B cell (primary cell): Measurements from ENCODE around the gene ZNF398. TPM values are rescaled to one million over a fixed set of nuclear protein-coding genes. Genes with fewer than 3 reads are reported as not detected.

Experiments used
- ATAC-seq: fragments of 200-7000 bp; cut with Tn5 transposase; one replicate; pipeline ENCODE4 v1.10.0; 2021; ENCODE audit warnings: low read depth, mild to moderate bottlenecking, moderate number of reproducible peaks, moderate library complexity
- CTCF ChIA-PET: fragments of 350-600 bp; sonication (Branson Sonifier 250); formaldehyde crosslinking; loops from one replicate; lab custom pipeline; 2021; ENCODE audit warnings: antibody characterized with exemption, inconsistent platforms; lab: Charles Lee
- POLR2A ChIA-PET: fragments of 350-600 bp; sonication (Branson Sonifier 250); formaldehyde crosslinking; loops from one replicate; lab custom pipeline; 2021; ENCODE audit warnings: antibody characterized with exemption; lab: Charles Lee
- DNase-seq: peaks from one replicate; pipeline ENCODE4 v3.0.0; 2013
- H2AFZ ChIP-seq: 2 replicates; pipeline ENCODE4 v1.6.1; 2012; ENCODE audit warnings: mild to moderate bottlenecking, low read depth, low read length; ENCODE audit not compliant: insufficient read depth, poor library complexity, severe bottlenecking
- H3K27ac ChIP-seq, 2 donors: 1 replicate in 1 of 2; 2 replicates in 1 of 2; pipeline ENCODE4 v1.5.1; 2012 to 2013; ENCODE audit warnings: low read length in 2 of 2, mild to moderate bottlenecking in 2 of 2, moderate library complexity in 1 of 2
- H3K27me3 ChIP-seq, 4 experiments: fragments of 200-600 bp in 1 of 4; sonication (generic) in 1 of 4; replicated peaks in 1 of 4; 1 replicate in 2 of 4; 2 replicates in 2 of 4; pipeline versions ENCODE4 v1.6.1 to v1.7.0; 2013 to 2016; ENCODE audit warnings: low read length in 3 of 4, mild to moderate bottlenecking in 2 of 4, mixed read lengths in 1 of 4, moderate library complexity in 1 of 4; ENCODE audit not compliant: insufficient read depth in 4 of 4, control insufficient read depth in 3 of 4; ENCODE audit errors: control extremely low read depth in 1 of 4
- H3K36me3 ChIP-seq, 2 experiments: replicated peaks in 1 of 2; 1 replicate in 1 of 2; 2 replicates in 1 of 2; pipeline versions ENCODE4 v1.6.1 to v1.7.1; 2013; ENCODE audit warnings: low read length in 1 of 2; ENCODE audit not compliant: insufficient read depth in 2 of 2, control insufficient read depth in 1 of 2; ENCODE audit errors: control extremely low read depth in 1 of 2, extremely low read depth in 1 of 2
- H3K4me1 ChIP-seq, 2 donors: fragments of 200-600 bp in 1 of 2; sonication (generic) in 1 of 2; 1 replicate in 1 of 2; 2 replicates in 1 of 2; pipeline versions ENCODE4 v1.5.1 to v1.6.1; 2013 to 2017; ENCODE audit warnings: low read length in 2 of 2; ENCODE audit not compliant: control insufficient read depth in 2 of 2, insufficient read depth in 2 of 2
- H3K4me2 ChIP-seq: replicated peaks from 2 replicates; pipeline ENCODE3; 2012; ENCODE audit warnings: mild to moderate bottlenecking, low read depth, low read length; ENCODE audit not compliant: poor library complexity, severe bottlenecking
- H3K4me3 ChIP-seq, 5 experiments: fragments of 200-600 bp in 1 of 5; sonication (generic) in 1 of 5; 1 replicate in 3 of 5; 2 replicates in 2 of 5; pipeline versions ENCODE4 v1.5.1 to v1.7.0; 2011 to 2016; ENCODE audit warnings: low read length in 4 of 5, mild to moderate bottlenecking in 4 of 5, low read depth in 2 of 5, control low read depth in 1 of 5, moderate library complexity in 1 of 5; ENCODE audit not compliant: insufficient read depth in 1 of 5; ENCODE audit errors: control extremely low read depth in 1 of 5, extremely low read depth in 1 of 5
- H3K79me2 ChIP-seq: fragments of 200-600 bp; sonication (generic); one replicate; pipeline ENCODE4 v1.6.0; 2016; ENCODE audit warnings: low read length; ENCODE audit not compliant: control insufficient read depth, insufficient read depth
- H3K9ac ChIP-seq: fragments of 200-600 bp; sonication (generic); 2 replicates; pipeline ENCODE4 v1.6.1; 2017; ENCODE audit warnings: mild to moderate bottlenecking, low read length, moderate library complexity
- H3K9me3 ChIP-seq, 3 donors: one replicate each; pipeline versions ENCODE4 v1.6.1 to v1.7.1; 2013; ENCODE audit warnings: low read length in 2 of 3; ENCODE audit not compliant: control insufficient read depth in 2 of 3, insufficient read depth in 1 of 3; ENCODE audit errors: control extremely low read depth in 1 of 3
- H4K20me1 ChIP-seq: 2 replicates; pipeline ENCODE4 v1.6.0; 2012; ENCODE audit warnings: mild to moderate bottlenecking, low read length; ENCODE audit not compliant: insufficient read depth, control insufficient read depth, poor library complexity, severe bottlenecking
- H3K27ac Mint-ChIP-seq: one replicate; pipeline ENCODE4 v1.8.0; 2021; ENCODE audit warnings: mixed read lengths
- H3K27me3 Mint-ChIP-seq: one replicate; pipeline ENCODE4 v1.8.0; 2021; ENCODE audit warnings: mixed read lengths
- H3K4me1 Mint-ChIP-seq: one replicate; pipeline ENCODE4 v1.8.0; 2021; ENCODE audit warnings: mixed read lengths
- H3K4me3 Mint-ChIP-seq: one replicate; pipeline ENCODE4 v1.8.0; 2021; ENCODE audit warnings: mixed read lengths
- H3K9me3 Mint-ChIP-seq: one replicate; pipeline ENCODE4 v1.8.0; 2022; ENCODE audit warnings: mixed read lengths; ENCODE audit not compliant: insufficient read depth
- EZH2 ChIP-seq: IDR thresholded peaks from 2 replicates; pipeline ENCODE4 v1.6.1; 2012; ENCODE audit warnings: borderline replicate concordance, low read depth, mild to moderate bottlenecking, moderate library complexity, low read length; ENCODE audit not compliant: insufficient read depth, poor library complexity, severe bottlenecking
- WGBS: methylation state at CpG from one replicate; pipeline ENCODE4 v1.1.5; 2013; ENCODE audit warnings: missing lambda C conversion rate; ENCODE audit not compliant: insufficient coverage; 5-methylcytosine and 5-hydroxymethylcytosine counted together
- intact Hi-C: fragments of 100-400 bp; cut with micrococcal nuclease; formaldehyde crosslinking; loops from one replicate; pipeline ENCODE4 v1.10.0; 2022
- polyA plus RNA-seq: library from polyadenylated mRNA; depleted of rRNA; stranded (reverse); fragments of >200 nt; gene quantifications from 2 replicates; pipeline ENCODE4 v1.2.3, GENCODE V29; 2012
- total RNA-seq, 2 donors: library from RNA; stranded (reverse); fragments of 120-200 nt in 1 of 2; gene quantifications; 1 replicate in 1 of 2; 2 replicates in 1 of 2; pipeline versions ENCODE4 v1.2.3 to v1.2.4, GENCODE V29; 2013 to 2022
- TF ChIP-seq, protein P1 (sequence below): fragments of 200-600 bp; IDR thresholded peaks from one replicate; pipeline ENCODE4 v1.8.0; 2022; ENCODE audit warnings: antibody characterized with exemption, mild to moderate bottlenecking

The ZNF398 gene
- total and polyA plus RNA-seq, 2 donors (not counting 1 experiment from before 2014, with no cell fraction given) = 7.7 to 22.5 TPM

DNA sequence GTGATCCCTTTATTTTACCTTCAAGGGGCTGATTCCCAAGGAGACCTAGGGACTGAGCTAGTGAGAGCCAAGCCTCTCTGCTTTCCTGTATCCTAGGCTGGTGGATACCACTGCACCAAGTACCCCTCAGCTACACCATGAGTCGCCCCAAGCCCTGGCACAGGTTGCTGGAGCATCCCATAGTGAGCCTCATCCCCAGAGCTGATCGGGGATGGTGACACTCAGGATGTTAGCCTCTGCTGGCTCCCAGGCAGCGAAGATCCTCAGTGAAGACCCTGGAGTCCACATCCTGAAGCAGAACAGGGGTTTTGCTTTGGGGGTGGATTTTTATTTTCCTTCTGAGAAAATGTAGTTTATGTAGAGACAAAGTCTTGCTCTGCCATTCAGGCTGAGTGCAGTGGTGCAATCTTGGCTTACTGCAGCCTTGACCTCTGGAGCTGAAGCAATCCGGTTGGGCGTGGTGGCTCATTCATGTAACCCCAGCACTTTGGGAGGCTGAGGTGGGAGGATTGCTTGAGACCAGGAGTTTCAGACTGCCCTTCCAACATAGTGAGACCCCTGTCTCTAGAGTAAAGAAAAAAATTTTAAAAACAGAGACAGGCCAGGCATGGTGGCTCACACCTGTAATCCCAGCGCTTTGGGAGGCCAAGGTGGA, 79.7 kb downstream of the ZNF398 start:
- ChIA-PET CTCF (no interaction called here), POLR2A (no interaction called here)
- H3K9ac ChIP-seq = no peak overlapping the region
- H3K36me3 ChIP-seq = peaks cover 0 to 4% of the 10 kb centered on the region in 2 experiments
- 75% methylated on average over 4 of the region's 6 CpGs for WGBS
- no peaks in the 10 kb centered on the region for H3K27me3 ChIP-seq
- H4K20me1 ChIP-seq = no peaks in the 10 kb centered on the region
- ATAC-seq (no peak), DNase-seq (no peak)
- Mint-ChIP-seq H3K27me3 (no peaks in the 10 kb centered on the region), H3K27ac (no peak overlapping the region), H3K4me3 (no peak overlapping the region), H3K9me3 (no peaks in the 10 kb centered on the region), H3K4me1 (no peaks in the 10 kb centered on the region)
- no peak overlapping the region for H3K4me2 ChIP-seq
- peaks cover 0 to 14% (median 0%) of the 10 kb centered on the region in 3 donors for H3K9me3 ChIP-seq
- H3K4me3 ChIP-seq = no peak overlapping the region
- no peaks in the 10 kb centered on the region for H3K79me2 ChIP-seq
- H3K27ac ChIP-seq = no peak overlapping the region
- intact Hi-C loops = no loop called here
- TF ChIP-seq EZH2 = no peak
- TF ChIP-seq, protein P1, sequence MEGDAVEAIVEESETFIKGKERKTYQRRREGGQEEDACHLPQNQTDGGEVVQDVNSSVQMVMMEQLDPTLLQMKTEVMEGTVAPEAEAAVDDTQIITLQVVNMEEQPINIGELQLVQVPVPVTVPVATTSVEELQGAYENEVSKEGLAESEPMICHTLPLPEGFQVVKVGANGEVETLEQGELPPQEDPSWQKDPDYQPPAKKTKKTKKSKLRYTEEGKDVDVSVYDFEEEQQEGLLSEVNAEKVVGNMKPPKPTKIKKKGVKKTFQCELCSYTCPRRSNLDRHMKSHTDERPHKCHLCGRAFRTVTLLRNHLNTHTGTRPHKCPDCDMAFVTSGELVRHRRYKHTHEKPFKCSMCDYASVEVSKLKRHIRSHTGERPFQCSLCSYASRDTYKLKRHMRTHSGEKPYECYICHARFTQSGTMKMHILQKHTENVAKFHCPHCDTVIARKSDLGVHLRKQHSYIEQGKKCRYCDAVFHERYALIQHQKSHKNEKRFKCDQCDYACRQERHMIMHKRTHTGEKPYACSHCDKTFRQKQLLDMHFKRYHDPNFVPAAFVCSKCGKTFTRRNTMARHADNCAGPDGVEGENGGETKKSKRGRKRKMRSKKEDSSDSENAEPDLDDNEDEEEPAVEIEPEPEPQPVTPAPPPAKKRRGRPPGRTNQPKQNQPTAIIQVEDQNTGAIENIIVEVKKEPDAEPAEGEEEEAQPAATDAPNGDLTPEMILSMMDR = no peak
- no peaks in the 10 kb centered on the region for H3K4me1 ChIP-seq
- H2AFZ ChIP-seq = no peak overlapping the region

DNA sequence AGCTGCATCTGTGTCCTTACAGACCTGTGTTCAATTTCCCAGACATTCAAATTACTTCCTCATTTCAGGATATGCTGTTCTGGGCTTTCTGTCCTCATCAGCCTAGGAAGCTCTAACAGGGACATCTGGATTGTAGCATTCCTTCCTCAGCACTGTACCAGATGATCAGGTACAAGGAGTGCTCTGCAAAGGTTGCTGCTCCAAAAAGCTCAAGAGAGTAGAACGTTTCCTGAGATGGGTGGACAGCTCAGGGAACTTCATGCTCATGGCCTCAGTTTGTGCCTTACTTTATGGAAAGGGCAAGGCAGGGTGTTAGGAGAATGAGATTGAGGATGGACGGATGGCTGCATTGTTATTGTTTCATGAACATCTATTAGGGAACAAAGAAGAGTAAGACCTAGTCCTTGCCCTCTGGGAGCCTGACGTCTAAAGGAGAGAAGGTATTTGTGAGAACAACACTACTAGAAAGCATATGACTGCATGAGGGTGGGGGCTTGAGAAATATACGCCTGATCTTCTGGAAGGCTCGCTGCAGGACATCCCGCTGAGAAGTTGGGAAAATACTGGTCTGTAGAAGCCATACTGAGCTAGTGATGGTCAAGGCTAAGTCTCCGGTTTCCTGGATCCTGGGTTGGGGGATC, 81.7 kb downstream of the ZNF398 start:
- no peak overlapping the region for H3K9ac ChIP-seq
- peaks cover 0 to 4% of the 10 kb centered on the region in 2 experiments for H3K36me3 ChIP-seq
- H3K27ac ChIP-seq = no peak overlapping the region
- intact Hi-C loops = no loop called here
- 66% methylated on average over 7 of the region's 7 CpGs for WGBS
- no peaks in the 10 kb centered on the region for H3K79me2 ChIP-seq
- no peak overlapping the region for H3K4me3 Mint-ChIP-seq
- no peak overlapping the region for H3K4me2 ChIP-seq
- ATAC-seq (no peak), DNase-seq (no peak)
- H3K27ac Mint-ChIP-seq = no peak overlapping the region
- H3K9me3 ChIP-seq = peaks cover 0 to 8% (median 0%) of the 10 kb centered on the region in 3 donors
- TF ChIP-seq, protein P1 = no peak
- TF ChIP-seq EZH2 = no peak
- H4K20me1 ChIP-seq = no peaks in the 10 kb centered on the region
- ChIA-PET CTCF (no interaction called here), POLR2A (no interaction called here)
- no peaks in the 10 kb centered on the region for H3K9me3 Mint-ChIP-seq
- H3K4me3 ChIP-seq = no peak overlapping the region
- peaks cover 12% of the 10 kb centered on the region for H3K27me3 Mint-ChIP-seq
- H3K27me3 ChIP-seq = peaks cover 0 to 5% (median 0%) of the 10 kb centered on the region in 4 experiments
- no peak overlapping the region for H2AFZ ChIP-seq
- no peaks in the 10 kb centered on the region for H3K4me1 ChIP-seq
- no peaks in the 10 kb centered on the region for H3K4me1 Mint-ChIP-seq
